T-helper 1 cell (primary cell): Measurements from ENCODE around the gene UBR7.
A peak's percentile ranks its signal among the peaks of the same experiment; 100 is the strongest.
"Not testable (repeated sequence)": the region's sequence is repeated elsewhere in the genome, so short reads cannot be mapped to it uniquely, and the experiment has no call there.

Source experiments
- DNase-seq, 5 donors: peaks; one replicate each; pipeline ENCODE4 v3.0.0-alpha.2; 2012 to 2020
- total RNA-seq, 4 donors: gene quantifications; one replicate each; lab custom pipeline; 2026; lab: John Stamatoyannopoulos, UW

UBR7 gene
- total RNA-seq, result 15.4 to 24.2 (median 18.7) reads per million in 4 donors

DNA sequence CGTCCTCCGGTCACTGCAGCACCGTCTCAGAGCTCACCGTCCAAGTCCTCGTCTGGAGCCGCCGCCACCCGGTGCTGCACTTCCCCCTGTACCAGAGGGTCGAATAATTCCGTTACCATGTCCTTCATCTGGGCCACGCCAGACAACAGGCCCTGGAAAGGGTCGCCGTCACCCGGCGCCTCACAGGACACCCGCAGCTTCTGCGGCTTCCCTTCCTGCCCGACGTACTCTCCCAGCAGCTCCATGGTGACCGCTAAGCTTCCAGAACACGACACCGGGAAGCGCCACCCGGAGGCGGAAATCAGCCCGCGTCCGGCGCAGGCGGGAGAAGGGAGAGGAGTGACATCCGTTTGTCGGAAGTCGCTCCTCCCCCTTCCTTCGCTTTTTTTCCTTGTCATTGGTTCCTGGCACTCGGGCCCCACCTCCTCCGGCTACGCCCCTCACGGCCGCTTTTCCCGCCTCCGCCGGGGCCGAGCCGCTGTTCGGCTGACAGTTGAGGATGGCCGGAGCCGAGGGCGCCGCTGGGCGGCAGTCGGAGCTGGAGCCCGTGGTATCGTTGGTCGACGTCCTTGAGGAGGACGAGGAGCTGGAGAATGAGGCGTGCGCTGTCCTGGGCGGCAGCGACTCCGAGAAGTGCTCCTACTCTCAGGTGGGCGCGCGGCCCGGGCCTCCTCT is at the start of gene UBR7, which contains the start of gene GON7:
TSS of gene UBR7 (plus strand) at position 464 of the 675 bp plus-strand sequence. CDS start at position 500, 36 bp downstream.
TSS of gene GON7 (minus strand) at position 273 of the 675 bp plus-strand sequence. CDS start at position 245, 28 bp downstream.
- peak; percentile 80 to 94 (median 84) for DNase-seq

DNA sequence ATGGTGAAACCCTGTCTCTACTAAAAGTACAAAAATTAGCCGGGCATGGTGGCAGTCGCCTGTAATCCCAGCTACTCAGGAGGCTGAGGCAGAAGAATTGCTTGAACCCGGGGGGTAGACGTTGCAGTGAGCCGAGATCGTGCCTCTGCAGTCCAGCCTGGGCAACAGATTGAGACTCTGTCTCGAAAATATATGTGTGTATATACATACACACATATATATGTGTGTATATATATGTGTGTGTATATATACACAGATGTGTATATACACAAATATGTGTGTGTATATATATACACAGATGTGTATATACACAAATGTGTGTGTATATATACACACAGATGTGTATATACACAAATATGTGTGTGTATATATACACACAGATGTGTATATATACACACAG is 48.7 kb upstream of the UBR7 start:
- not testable (repeated sequence) for DNase-seq

DNA sequence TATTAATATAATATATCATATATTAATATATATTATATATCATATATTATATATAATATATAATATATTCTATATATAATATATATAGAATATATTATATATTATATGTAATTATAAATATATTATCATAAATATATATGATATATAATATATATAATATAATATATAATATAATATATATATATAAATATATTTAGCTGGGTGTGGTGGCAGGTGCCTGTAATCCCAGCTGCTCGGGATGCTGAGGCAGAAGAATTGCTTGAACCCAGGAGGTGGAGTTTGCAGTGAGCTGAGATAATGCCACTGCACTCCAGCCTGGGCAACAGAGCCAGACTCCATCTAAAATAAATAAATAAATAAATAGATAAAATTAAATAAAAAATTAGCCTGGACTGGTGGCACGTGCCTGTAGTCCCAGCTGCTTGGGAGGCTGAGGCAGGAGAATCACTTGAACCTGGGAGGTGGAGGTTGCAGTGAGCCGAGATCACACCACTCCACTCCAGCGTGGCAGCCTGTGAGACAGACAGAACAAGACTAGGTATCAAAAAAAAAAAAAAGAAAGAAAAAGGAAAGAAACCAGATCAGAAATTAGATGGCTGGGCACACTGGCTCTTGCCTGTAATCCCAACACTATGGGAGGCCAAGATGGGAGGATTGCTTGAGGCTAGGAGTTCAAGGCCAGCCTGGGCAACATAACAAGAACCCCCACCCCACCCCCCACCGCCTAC is 47.3 kb upstream of the UBR7 start:
- DNase-seq, result not testable (repeated sequence)

- DNase-seq, result no peak
These were observed 46.7 kb upstream of the UBR7 start for GRCh38 chr14:93160353-93160801.

DNA sequence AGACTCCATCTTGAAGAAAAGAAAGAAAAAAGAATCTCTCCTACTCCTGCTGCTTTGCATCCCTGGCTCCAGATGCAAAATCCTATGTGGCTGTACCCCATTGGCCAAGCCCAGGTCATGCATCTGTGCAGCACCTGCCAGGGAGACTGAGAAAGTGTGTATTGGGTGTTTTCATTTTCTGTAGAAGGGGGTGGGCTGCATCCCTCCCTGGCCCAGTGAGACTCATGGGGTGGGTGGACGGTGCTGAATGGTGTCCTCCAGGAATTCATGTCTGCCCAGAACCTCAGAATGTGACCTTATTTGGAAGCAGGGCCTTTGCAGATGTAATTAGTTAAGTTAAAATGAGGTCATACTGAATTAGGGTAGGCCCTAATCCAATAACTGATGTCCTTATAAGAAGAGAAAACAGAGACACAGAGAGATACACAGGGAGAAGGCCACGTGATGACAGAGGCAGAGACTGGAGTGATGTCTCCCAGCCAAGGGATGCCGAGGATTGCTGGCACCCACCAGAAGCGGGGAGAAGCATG is 45.6 kb upstream of the UBR7 start:
- no peak for DNase-seq

- DNase-seq, result no peak
These were observed 43.5 kb upstream of the UBR7 start for GRCh38 chr14:93163564-93163963.

GRCh38 chr14:93165271-93166265 is 41.5 kb upstream of the UBR7 start:
- DNase-seq, result not testable (repeated sequence)

GRCh38 chr14:93168610-93169009 is 38.4 kb upstream of the UBR7 start:
- not testable (repeated sequence) for DNase-seq

DNA sequence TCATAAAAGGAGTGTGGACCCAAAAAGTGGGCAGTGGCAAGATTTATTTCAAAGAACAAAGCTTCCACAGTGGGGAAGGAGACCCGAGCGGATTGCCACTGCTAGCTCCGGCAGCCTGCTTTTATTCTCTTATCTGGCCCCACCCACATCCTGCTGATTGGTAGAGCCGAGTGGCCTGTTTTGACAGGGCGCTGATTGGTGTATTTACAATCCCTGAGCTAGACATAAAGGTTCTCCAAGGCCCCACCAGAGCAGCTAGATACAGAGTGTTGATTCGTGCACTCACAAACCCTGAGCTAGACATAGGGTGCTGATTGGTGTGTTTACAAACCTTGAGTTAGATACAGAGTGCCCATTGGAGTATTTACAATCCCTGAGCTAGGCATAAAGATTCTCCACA is 37.4 kb upstream of the UBR7 start:
- DNase-seq, result not testable (repeated sequence)

- DNase-seq, result not testable (repeated sequence)
These were observed 36.9 kb upstream of the UBR7 start for GRCh38 chr14:93170141-93170540.

DNA sequence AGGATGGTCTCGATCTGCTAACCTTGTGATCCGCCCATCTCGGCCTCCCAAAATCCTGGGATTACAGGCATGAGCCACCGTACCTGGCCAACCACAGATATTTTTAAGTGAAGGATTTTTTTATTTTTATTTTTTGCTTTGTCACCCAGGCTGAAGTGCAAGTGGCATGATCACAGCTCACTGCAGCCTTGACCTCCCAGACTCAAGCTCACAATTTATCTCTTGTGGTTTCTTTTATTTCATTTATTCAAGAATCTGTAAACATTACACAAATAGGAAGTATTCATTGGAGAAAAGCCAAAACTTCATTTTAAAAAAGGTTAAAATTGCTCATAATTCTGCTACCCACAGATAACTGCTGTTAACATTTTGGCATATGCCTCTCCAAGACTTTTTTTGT is 35.7 kb upstream of the UBR7 start:
- DNase-seq, result no peak

DNA sequence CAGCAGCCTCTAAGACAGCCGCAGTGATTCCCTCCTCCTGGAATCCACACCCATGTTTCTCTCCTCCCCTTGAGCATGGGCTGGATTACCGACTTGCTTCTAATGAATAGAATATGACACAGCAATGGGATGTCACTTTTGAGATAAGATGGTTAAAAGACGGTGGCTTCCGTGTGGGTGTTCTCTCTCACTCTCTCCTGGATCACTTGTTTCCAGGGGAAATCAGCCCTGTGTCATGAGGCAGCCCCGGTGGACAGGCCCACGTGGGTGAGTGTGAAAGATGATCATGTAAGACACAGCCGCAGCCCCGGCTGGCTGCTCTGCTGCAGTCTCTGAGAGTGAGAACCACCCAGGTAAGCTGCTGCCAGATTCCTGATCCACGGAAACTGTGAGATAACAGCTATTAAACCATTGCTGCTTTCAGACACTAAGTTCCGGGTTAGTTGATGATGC is 33.1 kb upstream of the UBR7 start:
- no peak for DNase-seq

- not testable (repeated sequence) for DNase-seq
These were observed 32.3 kb upstream of the UBR7 start for GRCh38 chr14:93174731-93175130.

DNA sequence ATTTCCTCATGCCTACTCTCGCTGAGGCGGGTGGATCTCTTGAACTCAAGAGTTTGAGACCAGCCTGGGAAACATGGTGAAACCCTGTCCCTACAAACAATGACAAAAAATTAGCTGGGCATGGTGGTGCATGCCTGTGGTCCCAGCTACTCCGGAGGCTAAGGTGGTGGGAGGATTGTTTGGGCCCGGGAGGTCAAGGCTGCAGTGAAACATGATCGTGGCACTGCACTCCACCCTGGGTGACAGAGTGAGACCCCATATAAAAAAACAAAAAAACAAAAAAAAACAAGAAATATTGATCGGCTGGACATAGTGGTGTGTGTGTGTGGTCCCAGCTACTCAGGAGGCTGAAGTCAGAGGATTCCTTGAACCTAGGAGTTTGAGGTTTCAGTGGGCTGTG is 31.6 kb upstream of the UBR7 start:
- DNase-seq, result no peak

- no peak for DNase-seq
These were observed 23.3 kb upstream of the UBR7 start for GRCh38 chr14:93183596-93184317.

DNA sequence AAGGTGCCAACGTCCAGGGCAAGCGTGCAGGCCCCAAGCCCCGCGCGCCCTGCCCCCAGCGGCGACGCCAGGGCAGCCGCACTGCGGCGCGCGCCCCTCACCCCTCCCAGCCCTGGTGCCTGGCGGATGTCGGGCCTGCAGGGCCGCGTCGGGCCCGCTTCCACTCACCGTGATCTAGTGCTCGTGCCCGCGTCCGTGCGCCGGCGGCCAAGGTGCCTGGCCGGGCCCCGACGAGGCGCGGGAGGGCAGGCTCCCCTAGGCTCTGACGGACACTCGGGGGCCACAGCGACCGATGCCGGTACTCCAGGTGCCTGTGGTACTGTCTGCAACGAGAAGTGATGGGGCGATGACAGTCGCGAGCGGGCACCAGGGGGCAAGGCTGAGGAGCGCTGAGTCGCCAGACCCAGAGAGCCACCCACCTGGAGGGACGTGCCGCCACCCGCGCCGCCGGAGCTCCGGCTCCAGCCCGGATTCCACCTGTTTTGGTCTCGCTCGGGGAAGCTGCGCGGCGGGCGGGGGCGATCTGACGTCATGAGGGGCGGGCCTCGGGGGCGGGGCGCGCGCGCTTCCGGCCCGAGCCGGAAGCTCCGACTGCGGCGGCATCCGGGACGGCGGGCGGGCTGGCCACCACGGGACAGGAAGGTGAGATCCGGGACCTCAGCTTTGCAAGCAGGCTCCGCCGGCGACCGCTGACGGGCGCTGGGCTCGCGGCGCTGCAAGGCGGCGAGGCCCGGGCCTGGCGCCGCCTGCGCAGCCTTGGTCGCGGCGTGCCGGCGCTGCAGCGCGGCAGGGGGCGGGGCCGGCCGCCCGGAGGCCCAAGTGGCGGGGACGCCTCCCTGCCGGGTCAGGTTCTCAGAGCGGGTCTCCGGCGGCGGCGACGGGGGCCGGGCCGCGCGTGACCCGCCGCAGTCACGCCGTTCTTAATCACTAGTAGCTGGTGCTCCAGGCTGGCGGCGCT is 22.4 kb upstream of the UBR7 start, which contains the start of the genes LYSET and MOAP1:
TSS of gene LYSET (plus strand) at position 927 of the 958 bp plus-strand sequence. CDS start 89 bp downstream, outside the sequence.
TSS of gene MOAP1 (minus strand) at position 507 of the 958 bp plus-strand sequence. CDS start 655 bp downstream, outside the sequence.
- DNase-seq, result peak; percentile 88 to 95 (median 92)

GRCh38 chr14:93185349-93185720 is 21.7 kb upstream of the UBR7 start:
- no peak for DNase-seq

GRCh38 chr14:93186466-93186865 is 20.6 kb upstream of the UBR7 start:
- no peak for DNase-seq

DNA sequence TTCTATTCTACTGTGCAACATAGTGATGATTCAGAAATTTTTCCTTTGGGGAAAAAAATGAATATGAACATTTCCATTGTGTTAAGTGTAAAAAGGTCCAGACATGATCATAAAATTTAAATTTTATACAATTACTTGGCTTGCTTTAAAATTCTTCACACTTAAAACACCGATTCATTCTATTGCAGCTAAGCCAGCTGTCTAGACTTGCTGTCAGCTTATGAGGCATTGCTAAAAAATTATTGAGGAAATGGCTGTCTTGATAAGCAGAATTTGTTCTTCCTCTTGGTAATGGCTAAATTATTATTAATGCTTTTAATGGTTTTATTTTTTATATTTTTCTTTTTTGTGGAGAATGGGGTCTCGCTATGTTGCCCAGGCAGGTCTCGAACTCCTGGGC is 20.1 kb upstream of the UBR7 start:
- no peak for DNase-seq
